Endothelial cell of umbilical vein (primary cell): ENCODE results near the gene AXIN2. TPM values are rescaled to one million over a fixed set of nuclear protein-coding genes. Genes with fewer than 3 reads are reported as not detected.

Experiments used
- BruUV-seq: library from RNA; stranded (reverse); fragments of 400-500 nt; replicated peaks from 2 replicates; lab custom pipeline; 2021; lab: Mats Ljungman, UMichigan
- CTCF ChIA-PET: fragments of 300-600, 350-600 bp; sonication (Branson Sonifier 250); formaldehyde crosslinking; loops from one replicate; lab custom pipeline; 2021; ENCODE audit warnings: antibody characterized with exemption, inconsistent platforms; lab: Charles Lee
- POLR2A ChIA-PET: fragments of 300-600, 350-600 bp; sonication (Branson Sonifier 250); formaldehyde crosslinking; loops from one replicate; lab custom pipeline; 2021; ENCODE audit warnings: antibody characterized with exemption, inconsistent platforms; lab: Charles Lee
- DNase-seq: peaks from one replicate; pipeline ENCODE4 v3.0.0-alpha.2; 2011; ENCODE audit warnings: low read depth, low spot score
- FAIRE-seq: peaks from 2 replicates; lab custom pipeline; 2011; peaks lifted over from hg19 to GRCh38; lab: Jason Lieb, UNC
- H2AFZ ChIP-seq: 2 replicates; pipeline ENCODE4 v1.6.0; 2012; ENCODE audit warnings: low read depth, low read length, control low read depth, inconsistent platforms
- H3K27ac ChIP-seq: 2 replicates; pipeline ENCODE4 v1.5.1; 2011; ENCODE audit warnings: low read depth, mild to moderate bottlenecking, control low read depth, low read length, moderate library complexity; ENCODE audit not compliant: insufficient read depth
- H3K27me3 ChIP-seq, 2 experiments: 2 replicates each; pipeline versions ENCODE4 v1.6.0 to v1.6.1; 2011; ENCODE audit warnings: low read length in 2 of 2, mixed read lengths in 1 of 2; ENCODE audit not compliant: control insufficient read depth in 2 of 2, insufficient read depth in 2 of 2
- H3K36me3 ChIP-seq, 2 experiments: 2 replicates in 1 of 2; 3 replicates in 1 of 2; pipeline ENCODE4 v1.5.1; 2011; ENCODE audit warnings: low read length in 2 of 2, mild to moderate bottlenecking in 1 of 2, moderate library complexity in 1 of 2; ENCODE audit not compliant: control insufficient read depth in 2 of 2, insufficient read depth in 2 of 2; ENCODE audit errors: extremely low read depth in 1 of 2
- H3K4me1 ChIP-seq: 3 replicates; pipeline ENCODE4 v1.5.1; 2011; ENCODE audit warnings: mild to moderate bottlenecking, low read length; ENCODE audit not compliant: control insufficient read depth, insufficient read depth; ENCODE audit errors: extremely low read depth
- H3K4me2 ChIP-seq: 2 replicates; pipeline ENCODE4 v1.6.1; 2011; ENCODE audit warnings: low read length, control low read depth, mixed read lengths; ENCODE audit not compliant: insufficient read depth
- H3K4me3 ChIP-seq, 3 experiments: fragments of 200-600 bp in 1 of 3; sonication (generic), shearing (Covaris generic) in 1 of 3; replicated peaks in 1 of 3; 2 replicates each; pipeline ENCODE4 v1.5.1; 2011 to 2016; ENCODE audit warnings: control low read depth in 3 of 3, low read length in 3 of 3, mild to moderate bottlenecking in 2 of 3, inconsistent platforms in 1 of 3, low read depth in 1 of 3, moderate library complexity in 1 of 3; ENCODE audit not compliant: insufficient read depth in 1 of 3
- H3K79me2 ChIP-seq: 2 replicates; pipeline ENCODE4 v1.6.0; 2012; ENCODE audit warnings: low read length, inconsistent platforms; ENCODE audit not compliant: control insufficient read depth, insufficient read depth
- H3K9ac ChIP-seq: replicated peaks from 2 replicates; pipeline ENCODE3; 2011; ENCODE audit warnings: low read length, control low read depth; ENCODE audit not compliant: insufficient read depth; ENCODE audit errors: extremely low read depth
- H3K9me1 ChIP-seq: replicated peaks from 3 replicates; pipeline ENCODE4 v1.6.0; 2011; ENCODE audit warnings: mild to moderate bottlenecking, low read length; ENCODE audit not compliant: control insufficient read depth, insufficient read depth; ENCODE audit errors: extremely low read depth
- H3K9me3 ChIP-seq: replicated peaks from 2 replicates; pipeline ENCODE4 v1.5.1; 2012; ENCODE audit warnings: low read length, inconsistent platforms; ENCODE audit not compliant: control insufficient read depth, insufficient read depth
- H4K20me1 ChIP-seq: replicated peaks from 2 replicates; pipeline ENCODE3; 2011; ENCODE audit warnings: mild to moderate bottlenecking, low read length; ENCODE audit not compliant: control insufficient read depth, insufficient read depth; ENCODE audit errors: extremely low read depth
- EZH2 ChIP-seq: IDR thresholded peaks from 2 replicates; pipeline ENCODE4 v1.6.1; 2012; ENCODE audit warnings: borderline replicate concordance, low read depth, mild to moderate bottlenecking, moderate library complexity, low read length, inconsistent platforms; ENCODE audit not compliant: severe bottlenecking
- FOS ChIP-seq: IDR thresholded peaks from 2 replicates; pipeline ENCODE4 v1.6.1; 2011; ENCODE audit warnings: mild to moderate bottlenecking, low read length, moderate library complexity, borderline replicate concordance; ENCODE audit not compliant: insufficient read depth
- GATA2 ChIP-seq: IDR thresholded peaks from 2 replicates; pipeline ENCODE4 v1.7.0; 2011; ENCODE audit warnings: low read depth, mild to moderate bottlenecking, moderate library complexity, mixed read lengths, low read length; ENCODE audit not compliant: insufficient read length, insufficient read depth
- JUN ChIP-seq: IDR thresholded peaks from 2 replicates; pipeline ENCODE4 v1.6.1; 2011; ENCODE audit warnings: borderline replicate concordance, low read depth; ENCODE audit not compliant: insufficient read length, insufficient read depth
- MYC ChIP-seq: IDR thresholded peaks from one replicate; pipeline ENCODE4 v1.6.1; 2011; ENCODE audit warnings: mild to moderate bottlenecking, low read depth, low read length
- POLR2A ChIP-seq: IDR thresholded peaks from 2 replicates; pipeline ENCODE4 v1.6.1; 2012; ENCODE audit warnings: low read depth, mild to moderate bottlenecking, control low read depth, low read length
- POLR2AphosphoS5 ChIP-seq: IDR thresholded peaks from 2 replicates; pipeline ENCODE4 v1.6.1; 2012; ENCODE audit warnings: low read depth, mild to moderate bottlenecking, control low read depth, low read length, moderate library complexity; ENCODE audit not compliant: insufficient read depth
- dilution Hi-C: fragments of 300-500 bp; cut with MboI; formaldehyde crosslinking; loops from one replicate; pipeline ENCODE4 v1.15.0; 2019; ENCODE audit warnings: low sequenced_read_pairs; ENCODE audit not compliant: extremely low pct_ligation_motif_present
- intact Hi-C: fragments of 100-400 bp; cut with micrococcal nuclease; formaldehyde crosslinking; loops from one replicate; pipeline ENCODE4 v1.10.0; 2022
- polyA plus RNA-seq, 4 experiments: library from polyadenylated mRNA; depleted of rRNA in 3 of 4; stranded (reverse) in 3 of 4; unstranded in 1 of 4; fragments of >200 nt; gene quantifications; 2 replicates each; pipeline versions ENCODE4 v1.2.1 to v1.2.3, GENCODE V29; 2011 to 2012; ENCODE audit warnings: missing spikeins in 1 of 4
- total RNA-seq: library from RNA; stranded (reverse); gene quantifications from 2 replicates; pipeline ENCODE4 v1.2.3, GENCODE V29; 2021
- TF ChIP-seq, protein P1 (sequence below): IDR thresholded peaks from 2 replicates; pipeline ENCODE4 v1.6.1; 2011; ENCODE audit not compliant: insufficient read depth, insufficient read length
- TF ChIP-seq, protein P2 (sequence below), 2 donors: IDR thresholded peaks; 1 replicate in 1 of 2; 2 replicates in 1 of 2; pipeline ENCODE4 v1.5.1; 2011; ENCODE audit warnings: low read length in 2 of 2, mild to moderate bottlenecking in 2 of 2, moderate library complexity in 2 of 2, control low read depth in 1 of 2, inconsistent platforms in 1 of 2, low read depth in 1 of 2; ENCODE audit not compliant: insufficient read depth in 1 of 2; ENCODE audit errors: extremely low read depth in 1 of 2

The AXIN2 gene
- total and polyA plus RNA-seq, 2 donors (not counting 3 experiments of a cell fraction or from before 2014, with no cell fraction given), result 1.3 to 3.0 TPM

DNA sequence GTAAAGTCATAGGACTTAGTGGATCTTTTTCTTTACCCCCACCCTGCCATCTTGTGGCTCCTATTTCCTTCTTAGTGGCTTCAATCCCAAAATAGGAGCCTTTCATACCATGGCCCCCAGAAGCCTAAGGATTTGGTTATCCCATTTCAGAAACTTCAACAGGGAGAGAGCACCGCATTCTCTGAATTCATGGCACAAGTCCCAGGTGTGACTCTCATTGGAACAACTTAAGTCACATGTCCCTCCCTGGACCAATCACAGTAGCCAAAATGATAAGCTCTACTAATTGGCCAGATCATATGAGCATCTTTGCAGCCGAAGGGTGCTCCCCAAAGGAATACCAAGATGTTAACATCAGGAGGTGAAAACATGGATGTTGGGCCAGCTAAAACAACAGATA lies 43.2 kb downstream of the AXIN2 start:
- DNase-seq (no peak), FAIRE-seq (no peak)
- no peak overlapping the region for H3K27ac ChIP-seq
- H3K79me2 ChIP-seq, result no peaks in the 10 kb centered on the region
- H3K4me2 ChIP-seq, result no peak overlapping the region
- H3K4me1 ChIP-seq, result no peaks in the 10 kb centered on the region
- ChIA-PET CTCF (no interaction called here), POLR2A (no interaction called here)
- H4K20me1 ChIP-seq, result no peaks in the 10 kb centered on the region
- H2AFZ ChIP-seq, result no peak overlapping the region
- H3K36me3 ChIP-seq, result no peaks in the 10 kb centered on the region
- no peak for TF ChIP-seq FOS
- TF ChIP-seq GATA2, result no peak
- no peak for TF ChIP-seq MYC
- no peak for TF ChIP-seq POLR2AphosphoS5
- no peak for TF ChIP-seq JUN
- TF ChIP-seq EZH2, result no peak
- TF ChIP-seq, protein P1, sequence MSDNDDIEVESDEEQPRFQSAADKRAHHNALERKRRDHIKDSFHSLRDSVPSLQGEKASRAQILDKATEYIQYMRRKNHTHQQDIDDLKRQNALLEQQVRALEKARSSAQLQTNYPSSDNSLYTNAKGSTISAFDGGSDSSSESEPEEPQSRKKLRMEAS, result no peak
- TF ChIP-seq, protein P2, sequence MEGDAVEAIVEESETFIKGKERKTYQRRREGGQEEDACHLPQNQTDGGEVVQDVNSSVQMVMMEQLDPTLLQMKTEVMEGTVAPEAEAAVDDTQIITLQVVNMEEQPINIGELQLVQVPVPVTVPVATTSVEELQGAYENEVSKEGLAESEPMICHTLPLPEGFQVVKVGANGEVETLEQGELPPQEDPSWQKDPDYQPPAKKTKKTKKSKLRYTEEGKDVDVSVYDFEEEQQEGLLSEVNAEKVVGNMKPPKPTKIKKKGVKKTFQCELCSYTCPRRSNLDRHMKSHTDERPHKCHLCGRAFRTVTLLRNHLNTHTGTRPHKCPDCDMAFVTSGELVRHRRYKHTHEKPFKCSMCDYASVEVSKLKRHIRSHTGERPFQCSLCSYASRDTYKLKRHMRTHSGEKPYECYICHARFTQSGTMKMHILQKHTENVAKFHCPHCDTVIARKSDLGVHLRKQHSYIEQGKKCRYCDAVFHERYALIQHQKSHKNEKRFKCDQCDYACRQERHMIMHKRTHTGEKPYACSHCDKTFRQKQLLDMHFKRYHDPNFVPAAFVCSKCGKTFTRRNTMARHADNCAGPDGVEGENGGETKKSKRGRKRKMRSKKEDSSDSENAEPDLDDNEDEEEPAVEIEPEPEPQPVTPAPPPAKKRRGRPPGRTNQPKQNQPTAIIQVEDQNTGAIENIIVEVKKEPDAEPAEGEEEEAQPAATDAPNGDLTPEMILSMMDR (IDR thresholded peaks at IDR 0.05; ENCODE audit: extremely low read depth in 1 of 2, insufficient read depth in 1 of 2, low read depth in 1 of 2, low read length in 2 of 2), result no peak
- TF ChIP-seq POLR2A, result no peak
- H3K9ac ChIP-seq, result no peak overlapping the region
- no TSS peak for BruUV-seq
- intact Hi-C loops (no loop called here), dilution Hi-C loops (no loop called here)
- peaks cover 2 to 8% of the 10 kb centered on the region in 2 experiments for H3K27me3 ChIP-seq
- no peaks in the 10 kb centered on the region for H3K9me1 ChIP-seq
- no peaks in the 10 kb centered on the region for H3K9me3 ChIP-seq
- no peak overlapping the region for H3K4me3 ChIP-seq
